ENCODE data around the gene CDH4. TPM values are rescaled to one million over a fixed set of nuclear protein-coding genes. Genes with fewer than 3 reads are reported as not detected.

The CDH4 gene
- total RNA-seq, 1 donor from 2014 or later, result 3.2 TPM

DNA sequence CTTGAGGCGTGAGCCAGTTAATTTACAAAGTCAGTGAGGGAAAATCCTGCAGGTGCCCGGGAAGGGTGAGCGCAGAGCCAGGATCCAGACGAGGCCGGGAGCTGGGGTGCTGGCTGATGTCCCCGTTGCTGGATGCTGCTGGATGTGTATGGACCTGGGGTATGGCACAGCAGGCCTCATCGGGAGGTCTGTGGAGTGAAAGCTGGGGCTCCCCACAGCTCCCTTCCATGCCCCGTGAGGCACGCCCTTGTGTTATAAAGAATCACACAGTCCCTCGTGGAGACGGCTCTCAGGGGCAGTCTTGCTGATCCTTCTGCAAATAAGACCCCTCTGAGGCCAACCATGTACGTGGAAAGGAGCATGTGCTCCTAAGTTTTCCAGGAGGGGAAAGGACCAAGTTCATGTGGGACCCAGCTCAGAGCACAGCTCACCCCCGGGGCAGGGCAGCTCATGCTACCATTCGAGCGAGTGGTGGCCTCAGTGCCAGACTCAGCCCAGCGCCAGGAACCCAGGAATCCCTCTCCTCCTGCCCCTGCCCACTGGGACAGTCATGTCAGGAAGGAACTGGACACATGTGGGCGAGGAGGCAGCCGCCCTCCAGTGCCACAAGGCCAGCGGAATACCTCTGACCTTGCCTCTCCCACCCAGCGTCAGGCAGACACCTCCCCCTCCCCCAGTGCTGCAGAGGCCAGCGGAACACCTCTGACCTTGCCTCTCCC lies 97.5 kb downstream of the CDH4 start:
- Histone ChIP-seq H3K4me2 (ENCODE audit: low read length) (no peak overlapping the region), H3K79me2 (ENCODE audit: insufficient read depth, low read length) (no peaks in the 10 kb centered on the region), H3K9ac (ENCODE audit: low read length) (no peak overlapping the region), H4K20me1 (ENCODE audit: insufficient read depth, low read length) (peaks cover 18% of the 10 kb centered on the region), H3K4me3 (ENCODE audit: insufficient read depth, low read depth, low read length) (no peak overlapping the region), H3K27me3 (ENCODE audit: insufficient read depth, low read length) (no peaks in the 10 kb centered on the region), H3K36me3 (ENCODE audit: insufficient read depth, low read length) (no peaks in the 10 kb centered on the region), H3K27ac (ENCODE audit: low read depth, low read length) (no peak overlapping the region), H3K4me1 (ENCODE audit: insufficient read depth, low read length) (peaks cover 10% of the 10 kb centered on the region), H2AFZ (ENCODE audit: low read depth, low read length) (no peak overlapping the region), H3K9me3 (ENCODE audit: insufficient read depth, low read depth, low read length) (no peaks in the 10 kb centered on the region)
- DNase-seq (ENCODE audit: low read depth) (no peak), FAIRE-seq (no peak)
- Mint-ChIP-seq H3K9me3 (ENCODE audit: unreplicated experiment) (peaks cover 3% of the 10 kb centered on the region), H3K36me3 (ENCODE audit: low read depth, unreplicated experiment) (no peaks in the 10 kb centered on the region), H3K4me1 (ENCODE audit: low read depth, unreplicated experiment) (peaks cover 10% of the 10 kb centered on the region), H3K27me3 (ENCODE audit: low read depth, unreplicated experiment) (peaks cover 20% of the 10 kb centered on the region), H3K4me3 (ENCODE audit: unreplicated experiment) (no peak overlapping the region), H3K27ac (ENCODE audit: unreplicated experiment) (no peak overlapping the region)
- TF ChIP-seq, protein P1, sequence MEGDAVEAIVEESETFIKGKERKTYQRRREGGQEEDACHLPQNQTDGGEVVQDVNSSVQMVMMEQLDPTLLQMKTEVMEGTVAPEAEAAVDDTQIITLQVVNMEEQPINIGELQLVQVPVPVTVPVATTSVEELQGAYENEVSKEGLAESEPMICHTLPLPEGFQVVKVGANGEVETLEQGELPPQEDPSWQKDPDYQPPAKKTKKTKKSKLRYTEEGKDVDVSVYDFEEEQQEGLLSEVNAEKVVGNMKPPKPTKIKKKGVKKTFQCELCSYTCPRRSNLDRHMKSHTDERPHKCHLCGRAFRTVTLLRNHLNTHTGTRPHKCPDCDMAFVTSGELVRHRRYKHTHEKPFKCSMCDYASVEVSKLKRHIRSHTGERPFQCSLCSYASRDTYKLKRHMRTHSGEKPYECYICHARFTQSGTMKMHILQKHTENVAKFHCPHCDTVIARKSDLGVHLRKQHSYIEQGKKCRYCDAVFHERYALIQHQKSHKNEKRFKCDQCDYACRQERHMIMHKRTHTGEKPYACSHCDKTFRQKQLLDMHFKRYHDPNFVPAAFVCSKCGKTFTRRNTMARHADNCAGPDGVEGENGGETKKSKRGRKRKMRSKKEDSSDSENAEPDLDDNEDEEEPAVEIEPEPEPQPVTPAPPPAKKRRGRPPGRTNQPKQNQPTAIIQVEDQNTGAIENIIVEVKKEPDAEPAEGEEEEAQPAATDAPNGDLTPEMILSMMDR (IDR thresholded peaks at IDR 0.05; ENCODE audit: insufficient read depth, low read depth, low read length), result no peak
- TF ChIP-seq EZH2 (IDR thresholded peaks at IDR 0.05; ENCODE audit: insufficient read depth, low read length), result no peak

DNA sequence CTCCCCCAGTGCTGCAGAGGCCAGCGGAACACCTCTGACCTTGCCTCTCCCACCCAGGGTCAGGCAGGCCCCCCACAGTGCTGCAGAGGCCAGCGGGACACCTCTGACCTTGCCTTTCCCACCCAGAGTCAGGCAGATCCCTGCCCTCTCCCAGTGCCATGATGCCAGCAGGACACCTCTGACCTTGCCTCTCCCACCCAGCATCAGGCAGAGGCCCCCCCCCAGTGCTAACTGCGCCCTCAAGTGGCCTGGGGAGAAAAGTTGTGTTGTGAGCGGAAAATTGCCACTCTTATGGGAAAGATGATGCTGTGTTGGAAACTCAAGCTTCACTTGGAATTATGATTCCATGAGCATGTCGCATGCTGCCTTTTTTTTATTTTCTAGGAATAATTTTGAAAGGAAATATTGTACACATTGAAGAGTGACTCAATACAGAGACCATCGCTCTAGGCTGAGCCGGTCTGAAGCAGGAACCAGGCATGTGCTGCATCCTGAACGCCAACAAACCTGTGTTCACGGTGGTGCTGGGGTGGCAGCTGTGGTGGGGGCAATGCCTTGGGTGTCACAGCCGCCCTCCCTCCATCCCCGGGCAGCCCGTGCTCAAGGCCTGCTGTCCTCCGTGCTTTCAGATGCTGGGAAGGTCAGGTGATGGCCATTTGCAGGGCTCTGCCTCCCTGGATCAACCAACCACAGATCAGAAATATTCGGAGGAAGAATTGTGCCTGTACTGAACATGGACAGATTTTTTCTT lies 98.6 kb downstream of the CDH4 start:
- Mint-ChIP-seq H3K27ac (ENCODE audit: unreplicated experiment) (no peak overlapping the region), H3K27me3 (ENCODE audit: low read depth, unreplicated experiment) (peaks cover 22% of the 10 kb centered on the region), H3K4me1 (ENCODE audit: low read depth, unreplicated experiment) (peaks cover 10% of the 10 kb centered on the region), H3K36me3 (ENCODE audit: low read depth, unreplicated experiment) (no peaks in the 10 kb centered on the region), H3K4me3 (ENCODE audit: unreplicated experiment) (no peak overlapping the region), H3K9me3 (ENCODE audit: unreplicated experiment) (peaks cover 3% of the 10 kb centered on the region)
- H3K4me2 ChIP-seq (ENCODE audit: low read length), result no peak overlapping the region
- no peaks in the 10 kb centered on the region for H3K27me3 ChIP-seq (ENCODE audit: insufficient read depth, low read length)
- H2AFZ ChIP-seq (ENCODE audit: low read depth, low read length), result no peak overlapping the region
- H4K20me1 ChIP-seq (ENCODE audit: insufficient read depth, low read length), result peaks cover 13% of the 10 kb centered on the region
- H3K36me3 ChIP-seq (ENCODE audit: insufficient read depth, low read length), result no peaks in the 10 kb centered on the region
- no peak for FAIRE-seq
- H3K4me3 ChIP-seq (ENCODE audit: insufficient read depth, low read depth, low read length), result no peak overlapping the region
- no peak for DNase-seq (ENCODE audit: low read depth)
- H3K9me3 ChIP-seq (ENCODE audit: insufficient read depth, low read depth, low read length), result no peaks in the 10 kb centered on the region
- H3K9ac ChIP-seq (ENCODE audit: low read length), result no peak overlapping the region
- H3K27ac ChIP-seq (ENCODE audit: low read depth, low read length), result no peak overlapping the region
- H3K79me2 ChIP-seq (ENCODE audit: insufficient read depth, low read length), result no peaks in the 10 kb centered on the region
- H3K4me1 ChIP-seq (ENCODE audit: insufficient read depth, low read length), result peaks cover 14% of the 10 kb centered on the region
- no peak for TF ChIP-seq EZH2 (IDR thresholded peaks at IDR 0.05; ENCODE audit: insufficient read depth, low read length)
- TF ChIP-seq, protein P1 (IDR thresholded peaks at IDR 0.05; ENCODE audit: insufficient read depth, low read depth, low read length), result no peak

All from astrocyte (in vitro differentiated cells and primary cell).